Breast epithelium (tissue), 3 donors: ENCODE measurements around the gene TGM2.

ENCODE experiments used
- CTCF ChIP-seq, 3 donors: fragments of 450-650 bp; IDR thresholded peaks; one replicate each; pipeline ENCODE4 v1.5.1; 2016 to 2017; ENCODE audit warnings: antibody characterized with exemption in 3 of 3, mild to moderate bottlenecking in 3 of 3, moderate library complexity in 3 of 3
- POLR2A ChIP-seq: fragments of 450-650 bp; IDR thresholded peaks from one replicate; pipeline ENCODE4 v1.6.1; 2016; ENCODE audit warnings: antibody characterized with exemption, mild to moderate bottlenecking, moderate library complexity
- POLR2AphosphoS5 ChIP-seq, 3 donors: sonication (generic); formaldehyde crosslinking; IDR thresholded peaks; one replicate each; pipeline ENCODE4 v1.6.1; 2017; ENCODE audit warnings: antibody characterized with exemption in 3 of 3

GRCh38 chr20:38141204-38141888 lies 23.7 kb downstream of the TGM2 start:
- TF ChIP-seq POLR2A, result no peak
- TF ChIP-seq CTCF (IDR thresholded peaks at IDR 0.05), result no peak
- no peak for TF ChIP-seq POLR2AphosphoS5 (IDR thresholded peaks at IDR 0.05)
